A204.1 (cell line): ENCODE results near the gene GALNT11.
A peak's percentile ranks its signal among the peaks of the same experiment; 100 is the strongest.

Source experiments
- FAIRE-seq: peaks from 2 replicates; lab custom pipeline; 2012; peaks lifted over from hg19 to GRCh38; lab: Jason Lieb, UNC

GALNT11 gene

DNA sequence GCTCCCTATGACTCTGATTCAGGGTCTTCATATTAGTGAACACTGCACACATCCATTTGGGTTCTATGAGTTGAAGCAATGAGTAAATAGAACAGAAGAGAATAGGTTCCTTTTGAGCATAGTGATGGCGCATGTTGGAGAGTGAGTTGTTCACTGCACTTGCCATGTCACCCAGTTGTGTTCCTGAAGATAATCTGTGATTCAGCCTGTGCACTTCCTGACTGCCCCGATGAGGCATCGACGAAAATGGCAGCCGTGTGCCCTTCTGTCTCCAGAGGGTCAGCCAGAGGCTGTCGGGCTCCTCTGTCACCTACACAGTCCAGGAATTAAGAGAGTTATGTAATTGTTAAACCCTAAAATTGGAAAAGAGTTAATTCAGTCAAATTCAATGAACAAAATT lies 94.7 kb downstream of the GALNT11 start:
- FAIRE-seq = no peak

DNA sequence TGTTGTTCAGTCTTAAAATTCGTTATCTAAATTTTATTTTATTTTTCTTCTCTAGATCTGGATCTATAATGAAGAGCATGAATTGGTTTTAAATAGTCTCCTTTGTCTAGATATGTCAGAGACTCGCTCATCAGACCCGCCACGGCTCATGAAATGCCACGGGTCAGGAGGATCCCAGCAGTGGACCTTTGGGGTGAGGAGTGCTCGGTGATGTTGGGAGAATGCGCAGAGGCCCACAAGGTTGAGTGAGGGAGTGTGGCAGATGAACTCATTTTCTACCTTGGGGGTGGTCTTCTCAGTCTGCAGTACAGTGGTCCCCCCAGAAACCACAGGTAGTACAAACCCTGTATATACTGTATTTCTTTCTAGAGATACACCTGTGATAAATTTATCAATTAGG lies 95.3 kb downstream of the GALNT11 start:
- no peak for FAIRE-seq

DNA sequence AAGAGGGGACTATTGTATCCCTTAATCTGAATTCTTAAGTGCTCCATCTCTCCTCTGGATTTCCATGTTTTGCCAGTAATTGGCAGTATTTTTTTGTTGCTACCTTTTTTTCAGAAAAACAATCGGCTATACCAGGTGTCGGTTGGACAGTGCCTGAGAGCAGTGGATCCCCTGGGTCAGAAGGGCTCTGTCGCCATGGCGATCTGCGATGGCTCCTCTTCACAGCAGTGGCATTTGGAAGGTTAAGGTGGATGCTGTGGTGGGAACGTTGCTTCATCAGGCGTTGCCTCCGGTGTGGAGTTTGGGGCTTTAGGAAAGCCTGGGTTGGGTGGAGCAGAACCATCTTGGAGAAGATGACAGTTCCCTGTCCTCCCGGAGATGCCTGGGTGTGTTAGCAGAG lies 96.0 kb downstream of the GALNT11 start:
- FAIRE-seq = no peak

DNA sequence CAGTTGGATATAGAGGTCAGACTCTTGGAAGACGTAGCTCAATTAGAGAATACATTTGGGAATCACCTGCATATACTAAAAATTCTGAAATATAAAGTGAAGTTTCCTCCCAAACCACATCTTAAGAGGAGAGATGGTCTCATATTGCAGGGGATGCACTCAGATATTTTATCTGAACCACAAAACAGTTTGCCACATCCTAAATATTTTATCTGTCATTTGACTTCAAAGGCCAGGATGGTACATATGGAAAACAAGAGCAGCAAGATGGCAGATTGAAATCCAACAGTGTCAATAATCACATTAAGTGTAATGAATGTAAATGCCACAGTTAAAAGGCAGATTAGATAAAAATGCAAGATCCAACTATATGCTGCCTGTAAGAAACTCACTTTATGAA lies 97.1 kb downstream of the GALNT11 start:
- FAIRE-seq = no peak

DNA sequence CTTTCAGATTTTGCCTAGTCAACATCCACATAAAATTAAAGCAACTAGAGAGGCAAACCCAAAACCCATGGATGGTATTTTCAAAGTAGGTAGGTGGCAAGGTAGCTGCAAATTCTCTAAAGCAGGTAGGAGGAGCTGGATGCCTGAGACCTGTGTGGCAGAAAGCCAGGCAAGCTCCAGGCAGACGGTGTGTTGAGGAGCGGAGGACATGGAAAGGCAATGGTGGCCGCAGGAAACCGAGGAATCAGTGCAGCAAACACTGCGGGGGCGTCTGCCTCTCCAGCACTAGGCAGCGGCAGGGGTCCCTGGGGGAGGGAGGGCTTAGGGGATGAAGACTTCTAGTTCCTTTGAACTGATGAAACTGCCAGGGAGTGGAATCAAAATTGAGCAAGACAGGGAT lies 101.3 kb downstream of the GALNT11 start:
- no peak for FAIRE-seq

DNA sequence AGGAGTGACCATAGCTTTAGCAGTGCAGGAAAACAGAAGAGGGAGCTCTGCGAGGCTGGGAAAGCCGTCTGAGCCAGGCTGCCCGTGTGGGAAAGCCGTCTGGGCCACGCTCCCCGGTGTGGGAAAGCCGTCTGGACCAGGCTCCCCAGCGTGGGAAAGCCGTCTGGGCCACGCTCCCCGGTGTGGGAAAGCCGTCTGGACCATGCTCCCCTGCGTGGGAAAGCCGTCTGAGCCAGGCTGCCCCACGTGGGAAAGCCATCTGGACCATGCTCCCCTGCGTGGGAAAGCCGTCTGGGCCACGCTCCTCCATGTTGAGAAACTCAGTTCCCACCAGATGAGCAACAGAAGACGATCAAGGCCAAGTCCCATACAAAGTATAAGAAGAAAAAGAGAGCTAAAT lies 101.8 kb downstream of the GALNT11 start:
- FAIRE-seq = no peak

DNA sequence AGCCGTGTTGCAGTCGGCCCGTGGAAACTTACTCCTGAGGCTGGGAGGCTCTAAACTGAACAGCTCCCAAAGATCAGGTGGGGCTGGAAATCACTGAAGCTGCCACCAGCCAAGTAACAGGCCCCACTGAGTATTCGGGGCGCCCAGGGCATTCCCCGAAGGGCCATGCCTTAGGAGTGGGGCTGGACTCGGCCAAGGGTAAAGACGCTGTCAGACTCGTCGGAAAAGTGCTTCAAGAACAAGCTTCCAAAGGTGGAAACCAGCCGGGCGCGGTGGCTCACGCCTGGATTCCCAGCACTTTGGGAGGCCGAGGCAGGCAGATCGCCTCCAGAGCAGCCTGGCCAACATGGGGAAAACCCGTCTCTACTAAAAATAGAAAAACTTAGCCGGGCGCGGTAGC lies 102.8 kb downstream of the GALNT11 start:
- no peak for FAIRE-seq

DNA sequence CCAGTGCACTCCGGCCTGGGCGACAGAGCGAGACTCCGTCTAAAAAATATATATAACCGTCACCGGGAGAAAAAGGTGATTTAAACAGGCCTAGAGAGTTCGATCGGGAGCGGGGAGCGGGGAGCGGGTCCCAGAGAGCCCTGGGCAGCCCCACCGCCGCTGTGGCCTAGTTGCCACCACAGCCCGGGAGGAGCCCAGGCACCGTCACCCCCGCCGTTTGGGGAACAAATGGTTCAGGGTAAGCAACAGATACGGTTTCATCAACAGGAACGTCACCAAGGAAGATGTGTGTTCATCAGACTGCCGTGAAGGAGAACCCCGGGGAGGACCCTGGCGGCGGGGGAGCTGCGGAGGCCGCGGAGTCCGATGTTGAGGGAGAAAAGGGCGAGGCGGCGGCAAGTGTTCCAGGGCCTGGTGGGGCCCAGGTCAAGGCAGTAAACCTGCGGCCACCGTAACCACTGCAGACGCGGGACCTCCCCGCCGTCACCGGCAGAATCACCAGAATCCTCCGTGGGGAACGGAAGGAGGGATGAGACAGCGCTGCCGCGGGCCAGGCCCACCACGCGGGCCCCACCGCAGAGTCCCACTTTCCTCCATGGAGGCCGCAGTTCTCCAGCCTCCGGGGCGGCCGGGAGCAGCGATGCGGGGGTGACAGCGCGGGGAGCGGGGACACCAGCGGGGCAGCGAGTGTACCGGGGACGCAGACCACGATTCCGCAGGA lies 103.4 kb downstream of the GALNT11 start:
- no peak for FAIRE-seq

DNA sequence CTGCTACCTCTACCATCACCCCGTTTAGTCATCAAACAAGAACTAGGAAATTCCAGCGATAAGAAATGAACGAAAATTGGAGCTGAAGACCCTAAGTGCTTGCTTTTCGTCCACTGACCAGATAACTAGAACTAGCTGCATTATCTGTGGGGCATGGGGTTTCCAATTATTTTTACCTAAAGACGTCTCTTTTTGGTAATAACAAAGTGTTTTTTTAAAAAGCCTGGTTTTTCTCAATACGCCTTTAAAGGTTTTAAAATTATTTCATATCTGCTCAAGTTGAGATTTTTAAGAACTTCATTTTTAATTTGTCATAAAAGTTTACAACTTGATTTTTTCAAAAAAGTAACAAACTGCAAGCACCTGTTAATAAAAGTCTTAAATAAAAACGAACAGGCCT lies 104.2 kb downstream of the GALNT11 start:
- peak; percentile 65 for FAIRE-seq

DNA sequence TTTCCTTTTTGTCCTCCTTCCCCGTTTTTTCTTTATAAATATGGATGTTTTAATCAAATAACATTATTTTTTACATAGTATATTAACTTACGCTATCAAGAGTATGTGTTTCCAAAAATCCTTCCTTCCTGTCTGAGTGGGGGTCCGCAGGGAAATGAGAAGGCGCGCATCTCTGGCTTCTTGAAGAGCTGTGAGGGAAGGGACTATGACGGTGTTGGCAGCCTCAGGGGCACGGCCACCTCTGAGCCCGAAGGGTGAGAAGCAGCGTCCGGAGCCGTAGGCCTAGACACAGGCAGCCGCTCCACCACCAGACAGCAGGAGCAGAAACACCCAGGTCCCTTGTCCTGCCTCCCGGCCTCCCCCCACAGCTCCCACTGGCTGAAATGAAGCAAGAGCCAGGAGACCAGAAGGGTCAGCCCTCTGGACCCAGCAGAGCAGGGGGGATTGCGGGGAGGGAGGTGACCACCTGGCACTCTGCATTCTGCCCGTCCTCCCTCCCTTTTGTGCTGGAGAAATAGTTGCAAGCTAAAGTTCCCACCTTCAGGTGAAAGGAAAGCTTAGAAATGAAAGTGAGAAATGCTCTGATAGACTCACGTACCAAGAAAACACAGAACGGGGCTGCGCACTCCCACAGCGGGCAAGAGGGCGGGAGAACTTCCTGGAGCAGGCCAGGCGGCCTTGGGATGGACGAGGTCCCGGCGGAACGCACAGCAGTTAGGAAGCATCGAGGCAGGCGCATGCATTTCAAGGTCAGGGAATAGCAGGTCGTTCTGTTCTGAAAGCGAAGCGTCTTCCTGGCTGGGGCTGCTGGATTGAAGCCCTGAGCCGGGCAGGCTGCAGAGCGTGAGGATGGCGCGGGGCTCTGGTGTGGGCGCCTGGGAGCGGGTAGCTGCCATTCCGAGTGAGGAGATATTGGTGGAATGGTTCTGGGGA lies 105.5 kb downstream of the GALNT11 start:
- no peak for FAIRE-seq

DNA sequence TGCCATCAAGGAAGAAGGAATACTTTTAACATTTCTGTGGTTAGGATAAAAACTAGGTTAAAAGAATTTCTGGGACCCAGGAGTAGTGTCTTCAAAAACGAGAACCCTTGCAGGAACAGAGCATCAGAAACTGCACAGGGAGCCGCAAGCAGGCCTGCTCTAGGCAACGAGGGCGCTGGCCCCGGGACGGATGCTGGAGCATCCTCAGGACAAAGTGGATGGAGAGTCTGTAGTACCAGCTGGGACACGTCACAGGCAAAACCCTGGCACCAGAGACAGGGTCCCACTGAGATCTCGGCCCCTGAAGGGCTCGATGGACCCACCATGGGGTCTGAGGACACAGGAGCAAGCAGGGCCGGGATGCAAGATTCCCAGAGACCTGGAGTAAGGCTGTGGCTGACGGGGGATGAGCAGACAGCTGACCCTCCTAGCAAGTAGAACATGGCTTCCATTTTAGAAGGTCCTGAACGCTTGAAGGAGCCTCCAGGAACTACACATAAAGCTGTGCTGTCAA lies 106.6 kb downstream of the GALNT11 start:
- no peak for FAIRE-seq

DNA sequence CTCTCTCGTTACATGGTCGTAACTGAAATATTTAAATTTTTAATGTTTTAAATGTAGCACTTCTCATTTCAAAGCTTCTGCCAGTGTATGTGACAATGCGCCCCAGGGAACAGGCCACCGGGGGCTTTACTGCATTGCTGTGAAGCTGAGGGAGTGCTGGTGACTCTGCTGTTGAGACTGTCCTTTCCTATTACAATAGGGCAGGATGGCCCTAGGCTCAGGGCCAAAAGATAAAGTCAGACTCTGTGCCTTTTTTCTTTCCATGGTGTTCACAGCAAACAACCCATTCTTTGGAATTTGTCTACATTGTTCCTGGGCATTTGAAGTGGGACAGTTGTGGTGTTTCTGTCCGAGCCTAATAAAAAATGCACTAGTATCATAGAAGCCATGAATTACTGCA lies 107.3 kb downstream of the GALNT11 start:
- FAIRE-seq = no peak

DNA sequence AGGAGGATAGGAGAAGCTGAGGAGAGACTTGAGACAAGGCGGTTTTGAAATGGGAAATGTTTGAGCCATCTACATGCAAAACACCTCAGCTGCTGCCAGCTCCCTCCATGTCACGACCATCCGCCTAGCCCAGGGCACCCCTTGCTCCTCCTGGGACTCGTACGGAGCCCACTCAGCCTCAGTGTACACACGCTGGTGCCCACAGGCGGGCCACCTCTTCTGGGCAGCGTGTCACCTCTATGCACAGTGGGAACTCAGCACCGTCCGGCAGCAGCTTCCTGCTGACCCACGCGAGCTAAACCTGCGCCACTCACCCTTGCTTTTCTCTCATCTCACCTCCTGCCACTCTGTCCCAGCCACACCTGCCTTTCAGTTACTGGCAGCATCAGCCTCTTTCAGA lies 108.3 kb downstream of the GALNT11 start:
- FAIRE-seq = no peak

DNA sequence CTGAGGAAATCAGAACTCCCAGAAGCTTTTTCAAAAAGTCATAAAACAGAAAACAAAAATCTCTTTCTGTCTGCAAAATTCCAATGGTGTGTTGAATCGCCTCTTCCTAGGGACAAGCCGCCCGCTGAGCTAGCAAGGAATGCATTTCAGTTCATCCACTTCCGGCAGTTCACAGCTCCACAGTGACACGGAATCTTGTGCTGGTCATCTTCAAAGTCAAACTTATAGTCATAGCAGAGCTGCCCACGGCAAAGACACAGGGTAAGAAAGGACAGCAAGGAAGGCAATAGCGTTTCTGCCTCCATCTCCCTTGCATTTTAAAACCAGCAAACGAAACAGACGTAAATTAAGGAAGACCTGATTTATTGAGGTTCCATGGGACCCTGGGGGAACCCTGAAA lies 111.2 kb downstream of the GALNT11 start:
- FAIRE-seq = no peak

DNA sequence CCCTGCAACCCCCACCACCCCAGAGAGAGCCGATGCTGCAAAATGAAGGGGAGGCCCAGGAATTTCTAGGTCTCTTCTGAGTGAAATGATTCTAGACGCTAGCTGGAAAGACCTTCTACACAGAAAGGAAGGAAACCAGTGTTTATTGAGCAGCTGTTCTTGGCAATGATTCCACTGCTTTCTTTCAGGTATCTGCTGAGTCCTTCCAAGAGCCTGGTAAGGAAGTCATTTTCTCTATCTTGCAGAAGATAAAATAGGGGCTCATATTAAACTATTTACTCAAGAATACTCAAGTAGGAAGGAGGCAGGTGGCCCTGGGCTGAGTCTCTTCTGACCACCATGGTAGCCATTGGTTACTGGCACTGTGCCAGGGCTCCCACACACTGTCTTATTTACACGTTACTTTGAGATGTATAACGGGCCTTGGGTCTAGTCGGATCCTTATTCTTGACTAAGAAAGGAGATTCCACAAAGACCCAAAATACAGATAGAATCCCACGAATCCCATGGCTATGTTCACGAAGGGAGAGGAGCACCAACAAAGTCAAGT lies 112.1 kb downstream of the GALNT11 start:
- FAIRE-seq = no peak

DNA sequence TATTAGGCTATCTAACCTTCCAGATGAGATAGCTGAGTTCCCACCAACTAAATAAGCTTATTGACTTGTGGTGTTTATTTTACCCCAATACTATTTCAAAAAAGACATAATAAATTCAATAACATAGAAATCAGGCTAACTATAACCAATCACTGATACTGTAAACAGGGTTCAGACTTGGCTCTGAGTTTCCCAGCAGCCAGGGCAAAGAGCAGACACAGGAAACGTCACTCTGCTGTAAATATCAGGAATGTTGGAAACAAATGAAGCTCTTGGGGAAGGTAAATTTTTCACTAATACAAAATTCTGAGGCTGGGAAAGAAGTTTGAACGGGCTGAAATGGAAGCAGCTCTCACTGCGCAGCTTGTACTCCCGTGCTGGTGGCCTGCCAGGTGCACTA lies 114.6 kb downstream of the GALNT11 start:
- no peak for FAIRE-seq

DNA sequence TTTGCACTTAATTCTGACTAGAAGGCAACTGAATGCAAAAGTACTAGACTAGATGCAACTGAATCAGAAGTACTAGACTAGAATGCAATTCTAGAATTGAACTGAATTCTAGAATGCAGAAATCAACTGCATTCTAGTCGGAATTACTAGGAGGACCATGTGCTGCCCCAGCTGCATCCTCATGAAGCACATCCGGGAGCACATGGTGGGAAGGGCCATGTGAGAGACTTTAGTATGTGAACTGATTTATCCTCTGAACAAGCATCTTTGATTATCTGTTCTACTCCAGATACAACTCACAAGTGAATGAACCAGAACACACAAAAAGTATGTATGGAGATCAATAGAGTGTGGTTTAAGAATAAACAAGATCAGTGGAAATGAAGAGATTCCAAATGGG lies 115.1 kb downstream of the GALNT11 start:
- FAIRE-seq = no peak

DNA sequence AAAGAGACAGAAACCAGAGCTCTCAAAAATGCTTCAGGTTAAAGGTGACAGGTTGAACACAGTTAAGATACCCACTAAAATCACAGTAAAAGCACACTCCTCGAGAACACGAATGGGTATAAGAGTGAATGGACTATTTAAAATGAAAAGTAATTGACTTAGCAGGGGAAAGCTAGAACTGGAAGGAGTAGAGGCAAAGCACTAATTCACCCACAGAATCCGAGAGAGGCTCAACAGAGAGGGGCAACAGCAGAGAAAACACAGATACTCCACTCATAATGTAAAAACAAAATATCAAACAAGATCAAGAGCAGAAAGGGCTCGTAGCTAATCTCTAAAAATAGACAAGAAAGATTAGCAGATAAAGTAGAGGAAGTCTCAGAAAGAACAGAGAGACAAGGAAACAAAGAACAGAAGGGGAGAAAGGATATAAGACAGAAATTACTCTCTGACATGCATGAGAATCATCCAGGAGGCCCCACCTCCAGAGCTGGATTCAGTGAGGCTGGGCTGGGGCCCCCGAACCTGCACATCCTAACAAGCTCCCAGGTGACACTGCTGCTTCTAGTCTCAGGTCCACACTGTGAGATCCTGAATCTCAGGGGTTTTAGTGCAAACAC lies 117.6 kb downstream of the GALNT11 start:
- no peak for FAIRE-seq

DNA sequence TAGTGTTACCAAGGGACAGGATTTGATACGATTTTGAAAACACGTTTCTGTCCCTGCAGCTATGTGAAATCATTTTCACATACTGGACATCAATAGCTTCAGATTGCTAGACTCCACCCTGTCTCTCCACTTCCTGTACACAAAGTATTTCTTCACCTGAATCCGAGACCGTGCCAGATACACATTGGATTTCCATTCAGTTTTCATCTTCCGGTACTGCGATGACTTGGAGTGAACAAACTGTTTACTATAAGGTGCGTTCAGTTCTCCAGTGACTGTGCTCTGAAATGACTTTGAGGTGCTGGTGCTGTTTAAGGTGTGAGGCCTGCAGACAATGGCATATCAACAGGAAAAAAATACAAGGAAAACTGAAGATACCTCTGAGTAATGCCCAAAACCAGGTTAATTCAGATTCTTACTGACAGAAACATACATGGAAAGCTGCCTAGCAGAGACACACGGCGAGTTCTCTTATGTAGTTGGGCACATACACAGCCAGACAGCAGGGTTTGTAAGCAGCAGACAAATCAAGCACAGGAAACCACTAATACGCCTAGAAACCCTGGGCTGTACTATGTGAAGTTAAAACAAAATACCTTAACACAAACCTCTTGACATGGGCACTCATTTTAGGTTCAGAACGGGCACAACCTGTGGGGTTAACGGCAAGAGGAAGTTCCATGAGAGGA lies 119.2 kb downstream of the GALNT11 start:
- FAIRE-seq = no peak

DNA sequence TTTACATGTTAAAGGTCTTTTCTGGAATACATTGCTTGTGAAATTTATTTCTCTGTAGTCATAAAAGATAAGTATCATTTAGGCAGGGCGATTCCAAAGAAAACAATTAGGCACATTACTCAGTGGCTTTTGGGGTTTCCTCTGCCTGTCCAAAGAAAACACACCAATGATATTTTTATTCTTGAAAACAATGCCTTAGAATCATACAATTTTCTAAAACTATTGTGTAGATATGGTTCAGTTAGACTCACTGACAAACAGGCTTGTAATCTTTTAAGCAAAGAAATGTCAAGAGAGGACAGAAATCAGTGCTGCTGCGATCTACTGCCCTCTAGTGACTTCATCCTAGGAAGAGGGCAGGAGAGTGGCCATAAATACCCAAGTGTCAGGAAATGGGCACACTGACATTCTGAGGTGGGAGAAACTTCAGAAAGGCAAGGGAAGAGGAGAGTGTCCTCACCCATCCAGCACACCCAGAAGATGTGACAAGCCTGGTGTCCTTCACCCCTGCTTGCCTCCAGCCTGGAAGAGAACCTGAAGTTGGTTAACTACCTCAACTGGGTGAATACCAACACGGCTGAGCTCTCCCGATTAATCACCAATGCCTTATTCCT lies 120.5 kb downstream of the GALNT11 start:
- FAIRE-seq = peak; percentile 78

DNA sequence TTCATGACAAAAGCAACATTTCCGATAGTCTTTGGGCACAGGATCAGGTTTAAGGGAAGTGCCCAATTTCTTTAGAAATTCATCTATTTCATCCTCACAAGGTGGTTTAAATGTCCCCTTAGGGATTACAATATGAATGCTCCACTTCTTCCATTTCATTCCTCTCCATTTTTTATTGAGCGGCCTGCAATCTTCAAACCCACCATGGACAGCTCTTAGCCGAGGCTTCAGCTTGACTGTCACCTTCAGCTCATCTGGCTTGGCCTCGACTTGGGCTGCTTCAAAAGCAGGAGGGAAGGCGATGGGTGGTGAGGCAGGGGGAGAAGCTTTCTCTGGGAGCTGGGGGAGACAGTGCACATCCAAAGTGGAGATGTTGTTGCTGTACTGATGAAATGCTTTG lies 123.2 kb downstream of the GALNT11 start:
- FAIRE-seq = no peak

DNA sequence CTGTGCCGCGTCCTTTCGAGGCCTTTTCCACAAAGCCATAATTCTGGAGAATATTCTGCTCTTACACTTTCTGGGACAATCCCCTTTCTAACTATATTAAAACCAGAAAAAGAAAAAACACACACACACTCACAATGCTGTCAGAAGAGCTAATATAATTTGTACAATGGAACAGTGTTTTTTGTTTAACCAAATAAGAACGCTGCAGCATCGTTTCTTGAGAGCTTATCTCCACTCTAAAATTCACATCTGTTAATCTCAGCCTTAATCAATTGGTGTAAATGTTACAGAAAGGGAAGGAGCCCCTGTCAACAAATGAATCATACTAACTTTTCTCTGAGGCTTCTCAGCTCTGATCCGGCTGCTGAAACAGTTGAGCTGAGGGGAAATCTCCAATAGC lies 123.9 kb downstream of the GALNT11 start:
- FAIRE-seq = no peak
